Gastroesophageal sphincter (tissue), 4 donors: ENCODE measurements around the gene GSK3B. TPM values are rescaled to one million over a fixed set of nuclear protein-coding genes. Genes with fewer than 3 reads are reported as not detected.

ENCODE experiments used
- ATAC-seq: fragments of 150-250 bp; one replicate; pipeline ENCODE4 v1.9.1; 2016; ENCODE audit warnings: mild to moderate bottlenecking, moderate library complexity
- H3K27ac ChIP-seq, 4 donors: fragments of 200-600 bp; sonication (generic) in 3 of 4; 1 replicate in 3 of 4; 2 replicates in 1 of 4; pipeline ENCODE4 v1.5.1; 2016 to 2019
- H3K27me3 ChIP-seq: fragments of 200-600 bp; sonication (generic); one replicate; pipeline ENCODE4 v1.5.1; 2019
- H3K36me3 ChIP-seq, 2 donors: fragments of 200-600 bp; sonication (generic); one replicate each; pipeline ENCODE4 v1.5.1; 2019; ENCODE audit warnings: control low read depth in 1 of 2
- H3K4me1 ChIP-seq, 3 donors: fragments of 200-600 bp; sonication (generic); 1 replicate in 2 of 3; 2 replicates in 1 of 3; pipeline ENCODE4 v1.5.1; 2016 to 2019; ENCODE audit warnings: control low read depth in 2 of 3
- H3K4me3 ChIP-seq, 2 donors: fragments of 200-600 bp; sonication (generic); one replicate each; pipeline ENCODE4 v1.5.1; 2019; ENCODE audit warnings: mild to moderate bottlenecking in 1 of 2, moderate library complexity in 1 of 2
- H3K9me3 ChIP-seq, 3 donors: fragments of 200-600 bp; sonication (generic); one replicate each; pipeline ENCODE4 v1.5.1; 2017 to 2019; ENCODE audit warnings: control low read depth in 2 of 3
- CTCF ChIP-seq, 4 experiments: fragments of 200-600 bp in 2 of 4; fragments of 450-650 bp in 2 of 4; sonication (generic) in 1 of 4; IDR thresholded peaks; one replicate each; pipeline ENCODE4 v1.5.1; 2017 to 2019; ENCODE audit warnings: antibody characterized with exemption in 4 of 4, mild to moderate bottlenecking in 2 of 4, moderate library complexity in 2 of 4
- EP300 ChIP-seq: sonication (generic); formaldehyde crosslinking; IDR thresholded peaks from one replicate; pipeline ENCODE4 v1.6.1; 2017; ENCODE audit warnings: antibody characterized with exemption, mild to moderate bottlenecking
- POLR2A ChIP-seq, 2 donors: fragments of 450-650 bp; IDR thresholded peaks; one replicate each; pipeline ENCODE4 v1.6.1; 2017; ENCODE audit warnings: antibody characterized with exemption in 2 of 2, mild to moderate bottlenecking in 2 of 2, moderate library complexity in 1 of 2
- POLR2AphosphoS5 ChIP-seq: sonication (generic); formaldehyde crosslinking; IDR thresholded peaks from one replicate; pipeline ENCODE4 v1.6.1; 2017; ENCODE audit warnings: antibody characterized with exemption
- WGBS, 2 donors: methylation state at CpG; one replicate each; pipeline ENCODE4 v1.1.5; 2018; ENCODE audit warnings: low coverage in 1 of 2; 5-methylcytosine and 5-hydroxymethylcytosine counted together
- total RNA-seq, 4 donors: library from RNA; depleted of rRNA; stranded (reverse); fragments of >200 nt; gene quantifications; one replicate each; pipeline ENCODE4 v1.1.0, GENCODE V29; 2016

GSK3B gene
- total RNA-seq, 4 donors from 2014 or later = 32.7 to 40.6 (median 34.6) TPM

- TF ChIP-seq POLR2AphosphoS5 (no peak), POLR2A (IDR thresholded peaks at IDR 0.05) (no peak), EP300 (no peak), CTCF (IDR thresholded peaks at IDR 0.05) (no peak)
- Histone ChIP-seq H3K4me1 (no peaks in the 10 kb centered on the region), H3K36me3 (peaks cover 0 to 30% of the 10 kb centered on the region in 2 donors), H3K9me3 (peaks cover 0 to 8% (median 0%) of the 10 kb centered on the region in 3 donors), H3K27me3 (no peaks in the 10 kb centered on the region), H3K4me3 (no peak overlapping the region), H3K27ac (no peak overlapping the region)
- WGBS, 2 donors = 72 to 88% methylated on average over 4 of the region's 4 CpGs
- no peak for ATAC-seq
Measured at GRCh38 chr3:119884161-119884557, 210.1 kb downstream of the GSK3B start.

- Histone ChIP-seq H3K4me1 (no peaks in the 10 kb centered on the region), H3K36me3 (peaks cover 0 to 24% of the 10 kb centered on the region in 2 donors), H3K27me3 (no peaks in the 10 kb centered on the region), H3K4me3 (no peak overlapping the region), H3K27ac (no peak overlapping the region), H3K9me3 (peaks cover 0 to 4% (median 0%) of the 10 kb centered on the region in 3 donors)
- TF ChIP-seq CTCF (IDR thresholded peaks at IDR 0.05) (no peak), POLR2AphosphoS5 (no peak), EP300 (no peak), POLR2A (IDR thresholded peaks at IDR 0.05) (no peak)
- ATAC-seq = no peak
- 100% methylated on average over 1 of the region's 1 CpG for WGBS, 2 donors
Measured at GRCh38 chr3:119883461-119884160, 210.6 kb downstream of the GSK3B start.

GRCh38 chr3:119880966-119881365 is 213.3 kb downstream of the GSK3B start:
- Histone ChIP-seq H3K27ac (no peak overlapping the region), H3K36me3 (peaks cover 0 to 24% of the 10 kb centered on the region in 2 donors), H3K4me1 (no peaks in the 10 kb centered on the region), H3K9me3 (no peaks in the 10 kb centered on the region), H3K27me3 (no peaks in the 10 kb centered on the region), H3K4me3 (no peak overlapping the region)
- ATAC-seq = no peak
- 100% methylated on average over 1 of the region's 1 CpG for WGBS, 2 donors
- TF ChIP-seq EP300 (no peak), POLR2A (IDR thresholded peaks at IDR 0.05) (no peak), POLR2AphosphoS5 (no peak), CTCF (IDR thresholded peaks at IDR 0.05) (no peak)

- no peak for TF ChIP-seq EP300
- TF ChIP-seq CTCF (IDR thresholded peaks at IDR 0.05) = no peak
- no peak for TF ChIP-seq POLR2A (IDR thresholded peaks at IDR 0.05)
- TF ChIP-seq POLR2AphosphoS5 = no peak
Measured at GRCh38 chr3:119873646-119874045, 220.6 kb downstream of the GSK3B start.

GRCh38 chr3:119872773-119873172 is 221.5 kb downstream of the GSK3B start:
- no peak overlapping the region for H3K4me3 ChIP-seq
- no peak for ATAC-seq
- H3K36me3 ChIP-seq = peaks cover 0 to 12% of the 10 kb centered on the region in 2 donors
- TF ChIP-seq EP300 = no peak
- H3K9me3 ChIP-seq = no peaks in the 10 kb centered on the region
- H3K27me3 ChIP-seq = no peaks in the 10 kb centered on the region
- H3K4me1 ChIP-seq = no peaks in the 10 kb centered on the region
- no peak overlapping the region for H3K27ac ChIP-seq
- 87 to 88% methylated on average over 2 of the region's 2 CpGs for WGBS, 2 donors

More at GRCh38 chr3:119873646-119874045, 220.6 kb downstream of the GSK3B start:
- Histone ChIP-seq H3K4me1 (no peaks in the 10 kb centered on the region), H3K36me3 (peaks cover 0 to 12% of the 10 kb centered on the region in 2 donors), H3K27me3 (no peaks in the 10 kb centered on the region), H3K4me3 (no peak overlapping the region), H3K9me3 (no peaks in the 10 kb centered on the region), H3K27ac (no peak overlapping the region)
- ATAC-seq = no peak
- 68 to 72% methylated on average over 2 of the region's 2 CpGs for WGBS, 2 donors
